ENCODE results near the gene ATP4A.

DNA sequence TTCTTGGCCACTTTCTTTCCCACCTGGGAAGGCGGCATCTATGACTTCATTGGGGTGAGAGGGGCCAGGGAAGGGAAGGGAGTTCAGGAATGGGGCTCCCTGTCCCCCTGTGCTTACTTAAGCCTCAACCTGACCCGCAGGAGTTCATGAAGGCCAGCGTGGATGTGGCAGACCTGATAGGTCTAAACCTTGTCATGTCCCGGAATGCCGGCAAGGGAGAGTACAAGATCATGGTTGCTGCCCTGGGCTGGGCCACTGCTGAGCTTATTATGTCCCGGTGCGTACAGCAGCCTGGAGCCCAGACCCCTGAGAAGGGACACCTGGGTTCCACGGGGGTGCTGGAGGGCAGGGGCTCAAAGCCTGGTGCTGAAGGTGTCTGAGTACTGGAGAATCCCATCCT lies 16.9 kb downstream of the ATP4A start:
- no peak for TF ChIP-seq POLR2AphosphoS5 (IDR thresholded peaks at IDR 0.05)
- TF ChIP-seq EP300 (IDR thresholded peaks at IDR 0.05) = no peak
- no peak for TF ChIP-seq CTCF (IDR thresholded peaks at IDR 0.05)

All from sigmoid colon (tissue), 4 donors.